Left kidney (tissue), 8 donors: ENCODE results near the gene OR5H6. TPM values are rescaled to one million over a fixed set of nuclear protein-coding genes. Genes with fewer than 3 reads are reported as not detected.
"Not testable (repeated sequence)": the region's sequence is repeated elsewhere in the genome, so short reads cannot be mapped to it uniquely, and the experiment has no call there.

Source experiments
- DNase-seq: peaks from one replicate; pipeline ENCODE4 v3.0.0-alpha.2; 2013
- long read RNA-seq, 8 donors: transcript quantifications; one replicate each; lab custom pipeline, GENCODE V29; 2026
- polyA plus RNA-seq: library from polyadenylated mRNA; unstranded; fragments of 120-200 nt; gene quantifications from one replicate; pipeline ENCODE4 v1.2.1, GENCODE V29; 2013; ENCODE audit not compliant: insufficient read length

OR5H6 gene
- not detected for polyA plus RNA-seq
- long read RNA-seq, donor 1: 0 reads
- long read RNA-seq, donor 2: 0 reads
- long read RNA-seq, donor 3: 0 reads
- long read RNA-seq, donor 4: 0 reads
- long read RNA-seq, donor 5: 0 reads
- long read RNA-seq, donor 6: 0 reads
- long read RNA-seq, donor 7: 0 reads
- long read RNA-seq, donor 8: 0 reads

DNA sequence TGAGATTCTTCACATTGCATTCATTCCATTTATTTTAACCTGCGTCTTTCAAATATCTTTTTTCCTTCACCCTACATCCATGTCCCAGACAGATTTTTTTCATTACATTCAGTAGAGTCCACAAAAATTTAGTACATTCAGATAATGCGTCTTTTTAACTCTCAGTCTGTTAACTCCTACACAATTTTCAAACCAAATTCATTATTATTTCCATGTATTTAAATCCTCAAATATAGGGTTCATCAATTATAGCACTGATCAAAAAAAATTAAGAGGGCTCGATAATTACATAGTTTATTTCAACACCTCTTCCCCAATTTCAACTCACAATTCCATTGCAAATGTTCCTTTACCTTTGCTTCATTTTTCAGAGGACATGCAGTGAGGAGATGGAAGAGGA is at the start of gene OR5H6:
Gene OR5H6, plus strand, starts transcription at position 301 of the 400 bp plus-strand sequence. Its CDS starts 89 bp downstream, at position 390.
- no peak for DNase-seq

DNA sequence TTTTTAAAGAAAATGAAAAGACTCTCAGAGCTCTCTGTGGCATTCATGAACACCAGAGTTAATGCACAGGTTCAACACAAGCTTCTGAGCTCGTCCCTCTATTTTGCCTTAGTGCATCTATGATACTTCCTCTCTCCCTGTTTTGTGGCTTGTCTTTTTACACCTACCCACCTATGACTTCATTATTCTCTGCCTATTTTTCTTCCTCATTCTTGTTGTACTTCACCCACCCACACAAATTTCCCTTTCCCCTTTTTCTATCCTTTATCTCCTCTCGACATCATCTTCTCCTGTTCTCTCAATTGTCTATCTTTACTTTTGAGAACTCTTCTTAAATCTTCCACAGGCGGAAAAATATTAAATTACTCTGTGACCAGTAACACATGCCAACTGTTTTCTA is 49.0 kb upstream of the OR5H6 start:
- no peak for DNase-seq

DNA sequence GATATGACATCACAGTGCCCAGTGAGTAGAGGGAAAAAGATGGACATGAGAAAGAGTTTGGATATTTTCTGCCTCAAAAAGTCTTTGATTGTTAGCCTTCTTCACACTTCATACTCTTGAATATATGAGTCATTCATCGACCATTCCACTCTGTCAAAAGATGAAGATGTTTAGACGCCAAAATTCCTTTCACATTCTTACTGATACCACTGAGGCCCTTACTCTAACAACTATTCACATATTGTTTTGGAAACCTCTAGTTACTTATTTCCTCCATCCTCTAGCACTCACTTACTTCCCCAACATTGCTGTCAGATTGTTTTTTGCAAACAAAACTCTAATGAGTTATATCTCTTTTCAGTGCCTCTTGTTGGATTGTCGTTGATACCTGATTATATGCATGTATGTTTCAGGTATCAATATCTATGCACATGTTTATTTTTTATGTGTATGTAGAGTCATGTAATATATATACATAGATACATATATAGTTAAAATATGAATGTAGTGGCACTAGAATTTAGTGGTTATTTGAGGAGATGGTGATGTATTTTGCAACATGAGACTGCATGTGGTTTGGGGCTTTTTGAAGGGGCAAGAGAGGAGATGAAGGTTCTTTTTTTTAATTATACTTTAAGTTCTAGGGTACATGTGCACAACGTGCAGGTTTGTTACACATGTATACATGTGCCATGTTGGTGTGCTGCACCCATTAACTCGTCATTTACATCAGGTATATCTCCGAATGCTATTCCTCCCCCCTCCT is 40.0 kb upstream of the OR5H6 start:
- DNase-seq: no peak

DNA sequence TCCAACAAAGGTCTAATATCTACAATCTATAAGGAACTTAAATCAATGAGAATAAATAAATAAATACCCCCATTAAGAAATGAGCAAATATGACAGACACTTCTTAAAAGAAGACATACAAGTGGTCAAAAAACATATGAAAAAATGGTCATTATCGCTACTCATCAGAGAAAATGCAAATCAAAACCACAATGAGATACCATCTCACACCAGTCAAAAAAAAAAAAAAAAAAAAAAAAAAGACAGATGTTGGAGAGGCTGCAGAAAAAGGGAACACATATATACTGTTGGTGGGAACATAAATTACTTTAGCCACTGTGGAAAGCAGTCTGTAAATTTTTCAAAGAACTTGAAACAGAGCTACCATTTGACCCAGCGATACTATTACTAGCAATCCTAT is 31.6 kb upstream of the OR5H6 start:
- DNase-seq: no peak

DNA sequence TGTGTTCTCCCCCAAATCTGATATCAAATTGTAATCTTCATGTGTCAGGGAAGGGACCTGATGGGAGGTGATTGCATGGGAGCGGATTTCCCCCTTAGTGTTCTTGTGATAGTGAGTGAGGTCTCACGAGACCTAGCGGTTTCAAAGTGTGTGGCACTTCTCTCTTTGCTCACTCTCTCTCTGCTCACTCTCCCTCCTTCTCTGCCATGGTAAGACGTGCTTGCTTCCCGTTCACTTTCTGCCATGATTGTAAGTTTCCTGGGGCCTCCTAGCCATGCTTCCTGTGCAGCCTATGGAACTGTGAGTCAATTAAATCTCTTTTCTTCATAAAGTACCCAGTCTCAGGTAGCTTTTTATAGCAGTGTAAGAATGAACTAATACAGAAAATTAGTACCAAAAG is 30.6 kb upstream of the OR5H6 start:
- DNase-seq: no peak

DNA sequence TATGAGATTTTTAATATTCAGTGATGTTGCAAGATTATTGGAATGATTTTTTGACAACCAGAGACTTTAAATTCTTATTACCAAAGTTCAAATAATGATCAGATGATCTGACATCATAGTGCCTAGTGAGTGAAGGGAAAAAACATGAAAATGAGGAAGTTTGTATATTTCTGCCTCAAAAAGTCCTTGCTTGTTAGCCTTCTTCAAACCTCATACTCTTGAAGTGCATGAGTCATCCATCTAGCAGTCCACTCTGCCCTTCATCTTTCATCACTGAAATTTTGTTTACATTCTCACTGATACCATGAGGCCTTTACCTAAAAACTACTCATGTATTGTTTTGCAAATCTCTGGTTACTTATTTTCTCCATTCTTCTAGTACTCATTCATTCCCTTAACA is 23.9 kb upstream of the OR5H6 start:
- DNase-seq: no peak

DNA sequence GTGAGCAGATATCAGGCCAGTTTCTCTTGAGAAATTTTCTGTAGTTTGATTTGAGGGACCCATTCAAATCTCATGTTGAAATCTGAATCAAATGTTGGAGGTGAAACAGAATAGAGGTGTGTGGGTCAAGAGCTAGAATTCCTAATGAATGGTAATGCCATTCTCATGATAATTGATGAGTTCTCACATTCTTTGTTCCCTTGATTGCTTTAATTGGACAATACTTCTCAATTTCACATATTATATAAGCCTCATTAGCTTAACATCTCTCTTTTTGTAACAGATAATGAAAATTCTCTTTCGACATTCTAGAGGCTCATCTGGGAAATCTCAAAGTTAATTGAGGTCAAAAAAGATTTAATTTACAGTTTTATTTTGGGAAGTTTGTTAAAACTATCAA is 21.9 kb upstream of the OR5H6 start:
- DNase-seq: no peak

DNA sequence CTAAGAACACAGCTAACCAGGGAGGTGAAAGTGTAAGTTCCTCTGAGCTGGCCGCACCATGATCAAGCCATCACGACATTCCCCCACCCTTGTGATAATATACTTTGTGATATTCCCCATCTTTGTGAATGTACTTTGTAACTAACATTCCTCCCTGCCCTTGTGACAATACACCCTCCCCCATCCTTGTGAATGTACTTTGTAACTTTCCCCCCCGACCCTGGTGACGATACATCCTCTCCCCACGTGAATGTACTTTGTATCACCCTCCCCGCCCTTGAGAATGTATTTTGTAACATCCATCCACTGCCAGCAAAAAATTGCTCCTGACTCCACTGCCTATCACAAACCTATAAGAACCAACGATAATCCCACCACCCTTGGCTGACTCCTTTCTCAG is 20.2 kb upstream of the OR5H6 start:
- DNase-seq: no peak

DNA sequence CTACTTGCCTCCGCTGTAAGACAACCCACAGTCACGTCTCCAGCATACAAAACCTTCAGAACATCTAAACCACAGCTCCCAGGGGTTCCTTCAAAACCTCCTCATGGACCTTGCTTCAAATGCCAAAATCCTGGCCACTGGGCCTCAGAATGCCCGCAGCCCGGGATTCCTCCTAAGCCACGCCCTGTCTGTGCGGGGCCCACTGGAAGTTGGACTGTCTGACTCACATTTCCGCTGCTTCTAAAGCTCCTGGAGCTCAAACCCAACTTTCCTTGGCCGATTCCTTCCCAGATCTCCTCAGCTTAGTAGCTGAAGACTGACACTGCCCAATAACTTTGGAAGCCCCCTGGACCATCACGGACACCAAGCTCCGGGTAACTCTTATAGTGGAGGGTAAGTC is 17.9 kb upstream of the OR5H6 start:
- no peak for DNase-seq

DNA sequence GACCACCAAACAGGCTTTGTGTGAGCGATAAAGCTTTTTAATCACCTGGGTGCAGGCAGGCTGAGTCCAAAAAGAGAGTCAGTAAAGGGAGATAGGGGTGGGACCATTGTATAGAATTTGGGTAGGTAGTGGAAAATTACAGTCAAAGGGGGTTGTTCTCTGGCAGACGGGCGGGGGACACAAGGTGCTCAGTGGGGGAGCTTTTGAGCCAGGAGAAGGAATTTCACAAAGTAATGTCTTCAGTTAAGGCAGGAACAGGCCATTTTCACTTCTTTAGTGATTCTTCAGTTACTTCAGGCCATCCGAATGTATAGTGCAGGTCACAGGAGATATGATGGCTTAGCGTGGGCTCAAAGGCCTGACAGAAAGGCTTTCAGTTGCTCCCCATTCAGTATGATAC is 8.0 kb upstream of the OR5H6 start:
- DNase-seq: not testable (repeated sequence)

DNA sequence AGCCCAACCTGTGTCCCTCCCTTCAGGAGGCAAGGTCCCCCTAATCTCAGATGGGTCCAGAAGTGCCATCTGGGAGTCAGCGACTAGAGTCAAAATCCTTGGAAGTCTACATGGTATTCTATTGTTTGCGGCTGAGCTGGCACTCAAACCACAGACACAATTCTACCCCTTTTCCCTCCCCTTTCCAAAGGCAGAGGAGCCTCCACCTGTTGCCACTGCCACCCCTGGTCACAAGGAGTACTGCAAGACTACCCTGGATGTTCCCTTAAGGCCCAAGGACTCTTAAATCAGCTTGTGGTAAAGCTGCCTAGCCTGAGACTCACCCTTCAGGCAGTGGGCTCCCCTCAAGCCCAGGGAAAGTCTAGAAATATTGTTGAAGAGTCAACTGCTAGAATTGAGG is 4.3 kb upstream of the OR5H6 start:
- no peak for DNase-seq

DNA sequence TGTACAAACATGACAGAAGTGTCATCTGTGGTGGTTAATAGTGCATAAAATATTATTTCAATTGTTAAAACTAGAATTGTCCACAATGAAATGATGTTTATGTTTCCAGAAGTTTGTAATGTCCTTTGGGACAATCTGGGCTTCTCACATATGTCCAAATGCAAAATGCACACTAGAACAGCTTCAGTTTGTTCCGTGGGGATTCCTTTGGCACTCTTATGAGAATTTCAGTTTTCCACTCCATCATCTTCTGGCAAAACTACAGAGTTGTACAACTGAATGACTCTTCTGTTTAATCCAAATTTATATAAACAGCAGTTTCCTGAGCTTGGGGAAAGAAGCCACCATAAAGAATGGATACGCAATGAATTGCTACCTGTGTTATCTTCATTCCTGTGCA is 2.0 kb upstream of the OR5H6 start:
- no peak for DNase-seq

DNA sequence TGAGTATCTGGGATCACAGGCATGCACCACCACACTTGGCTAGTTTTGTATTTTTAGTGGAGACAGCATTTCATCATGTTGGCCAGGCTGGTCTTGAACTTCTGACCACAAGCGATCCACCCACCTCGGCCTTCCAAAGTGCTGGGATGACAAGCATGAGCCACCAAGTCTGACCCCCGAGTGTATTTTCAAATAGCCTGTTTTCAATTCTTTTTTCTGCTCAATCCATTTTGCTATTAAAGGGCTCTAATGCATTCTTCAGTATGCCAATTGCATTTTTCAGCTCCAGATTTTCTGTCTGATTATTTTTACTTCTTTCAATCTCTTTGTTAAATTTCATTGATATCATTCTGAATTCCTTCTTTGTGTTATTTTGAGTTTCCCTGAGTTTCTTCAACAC is 5.8 kb downstream of the OR5H6 start:
- no peak for DNase-seq

DNA sequence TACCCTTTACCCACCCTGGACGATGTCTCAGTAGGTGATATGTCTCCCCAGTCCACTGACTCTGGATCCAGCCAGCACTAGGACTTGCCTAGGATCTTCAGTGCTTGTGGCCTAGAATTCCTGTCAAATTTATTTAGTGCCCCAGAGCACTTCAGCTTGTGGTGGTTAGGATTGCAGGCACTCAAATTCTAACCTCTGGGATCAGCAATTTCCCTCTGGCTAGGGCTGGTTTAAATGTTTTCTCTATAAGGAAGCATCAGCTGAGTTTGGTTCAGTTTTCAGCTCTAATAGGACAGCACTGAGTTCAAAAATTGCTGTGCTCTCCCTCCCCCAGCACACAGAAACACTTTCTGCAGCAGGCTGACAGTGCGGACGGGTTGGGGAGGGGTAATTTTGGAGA is 8.1 kb downstream of the OR5H6 start:
- DNase-seq: no peak

DNA sequence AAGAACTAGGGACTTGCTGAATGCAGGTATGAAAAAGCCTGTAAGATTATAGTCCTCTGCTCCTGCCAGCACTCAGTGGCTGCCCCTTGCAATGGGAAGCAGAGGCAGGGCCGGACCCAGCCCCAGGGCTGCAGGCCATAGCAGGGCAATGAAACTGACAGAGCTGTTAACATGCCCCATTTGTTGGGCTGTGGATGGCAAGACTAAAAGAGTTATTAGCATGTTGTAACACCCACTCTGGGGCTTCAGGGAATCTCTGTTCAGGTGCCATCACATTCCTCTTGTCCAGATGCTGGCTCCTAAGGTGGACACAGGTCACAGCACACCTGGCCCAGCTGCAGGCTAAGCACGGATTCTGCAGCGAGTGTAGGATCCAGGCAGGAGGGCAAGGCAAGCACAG is 10.9 kb downstream of the OR5H6 start:
- no peak for DNase-seq

DNA sequence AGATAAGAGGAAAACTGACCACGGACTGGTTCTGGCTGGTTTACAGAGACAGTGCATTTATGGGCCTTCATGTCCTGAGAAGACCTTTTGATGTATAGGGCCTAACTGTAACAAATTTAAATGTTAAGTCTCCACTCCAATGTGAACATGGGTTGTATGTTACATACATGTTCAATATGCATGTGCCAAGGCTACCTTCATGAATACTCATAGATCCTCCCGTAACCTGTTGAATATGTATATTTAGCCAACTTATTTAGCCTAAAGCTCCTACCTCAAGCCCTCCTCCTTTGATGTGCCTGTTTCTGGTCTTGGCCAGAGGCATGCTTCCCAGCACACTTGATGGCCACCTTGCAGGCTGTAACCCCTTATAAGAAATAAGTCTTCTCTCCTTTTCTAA is 18.2 kb downstream of the OR5H6 start, which contains the start of gene OR5H2:
Gene OR5H2, plus strand, starts transcription at position 301 of the 400 bp plus-strand sequence. CDS start 398 bp downstream, outside the sequence.
- peak; percentile 1 for DNase-seq

DNA sequence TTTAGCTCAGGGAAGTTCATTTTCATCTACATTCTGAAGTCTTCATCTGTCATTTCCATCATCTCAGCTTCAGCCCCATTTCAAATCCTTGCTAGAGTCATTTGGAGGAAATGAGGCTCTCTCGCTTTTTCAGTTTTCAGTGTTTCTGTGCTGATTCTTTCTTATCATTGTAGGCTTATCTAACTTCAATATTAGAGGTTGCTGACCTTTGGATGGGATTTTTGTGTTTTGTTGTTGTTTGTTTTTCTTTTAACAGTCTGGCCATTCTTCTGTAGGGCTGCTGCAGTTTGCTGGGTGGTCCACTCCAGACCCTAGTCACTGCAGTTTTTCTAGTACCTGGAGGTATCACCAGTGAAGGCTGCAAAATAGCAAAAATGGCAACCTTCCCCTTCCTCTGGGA is 26.9 kb downstream of the OR5H6 start:
- DNase-seq: no peak

DNA sequence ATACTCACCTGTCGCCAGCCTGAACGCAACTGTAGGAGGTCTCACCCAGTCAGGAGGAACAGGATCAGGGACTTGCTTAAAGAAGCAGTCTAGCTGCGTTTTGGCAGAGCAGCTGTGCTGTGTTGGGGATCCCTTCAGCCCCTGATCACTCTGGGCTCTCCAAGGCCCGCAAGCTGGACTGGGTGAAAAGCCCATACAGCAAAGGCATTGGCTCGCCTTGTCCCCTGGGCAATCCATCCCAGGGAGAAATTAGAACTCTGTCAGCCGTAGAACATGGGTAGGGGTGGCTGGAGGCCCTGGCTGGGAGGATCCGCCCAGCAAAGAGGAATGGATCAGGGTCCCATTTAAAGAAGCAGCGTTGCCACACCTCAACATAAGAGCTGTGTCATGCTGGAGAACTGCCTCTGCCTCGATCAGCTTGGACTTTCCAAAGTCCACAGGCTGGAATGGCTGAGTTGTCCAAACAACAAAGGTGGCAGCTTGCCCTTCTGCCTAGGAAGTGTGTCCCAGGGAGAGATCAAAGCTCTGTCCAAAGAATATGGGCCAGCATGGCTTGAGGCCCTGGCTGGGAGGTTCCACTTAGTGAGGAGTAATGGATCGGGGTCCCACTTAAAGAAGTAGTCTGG is 27.4 kb downstream of the OR5H6 start:
- no peak for DNase-seq

Other genes starting within 250 kb of the OR5H6 start
- gene GABRR3, start 228.9 kb upstream of the OR5H6 start, polyA plus RNA-seq: 0.03 TPM
- not detected for gene OR5AC2, start 177.1 kb upstream of the OR5H6 start, polyA plus RNA-seq
- gene OR5H1, start 133.5 kb upstream of the OR5H6 start, polyA plus RNA-seq: 0.05 TPM
- 0.02 TPM for gene OR5H14, start 116.8 kb upstream of the OR5H6 start, polyA plus RNA-seq
- not detected for gene OR5H15, start 97.5 kb upstream of the OR5H6 start, polyA plus RNA-seq
- not detected for gene OR5H2, start 18.3 kb downstream of the OR5H6 start, polyA plus RNA-seq
- gene OR5K4, start 89.6 kb downstream of the OR5H6 start, polyA plus RNA-seq: not detected
- gene OR5K3, start 126.4 kb downstream of the OR5H6 start, polyA plus RNA-seq: not detected
- not detected for gene OR5K1, start 199.0 kb downstream of the OR5H6 start, polyA plus RNA-seq
- 1.2 TPM for gene OR5K2, start 233.4 kb downstream of the OR5H6 start, polyA plus RNA-seq